ELR (cell line): ENCODE measurements around the gene LINGO4.
"Not testable (repeated sequence)": the region's sequence is repeated elsewhere in the genome, so short reads cannot be mapped to it uniquely, and the experiment has no call there.

Source experiments
- DNase-seq: peaks from one replicate; pipeline ENCODE4 v3.0.0-alpha.2; 2015; ENCODE audit warnings: low read depth

Gene LINGO4

DNA sequence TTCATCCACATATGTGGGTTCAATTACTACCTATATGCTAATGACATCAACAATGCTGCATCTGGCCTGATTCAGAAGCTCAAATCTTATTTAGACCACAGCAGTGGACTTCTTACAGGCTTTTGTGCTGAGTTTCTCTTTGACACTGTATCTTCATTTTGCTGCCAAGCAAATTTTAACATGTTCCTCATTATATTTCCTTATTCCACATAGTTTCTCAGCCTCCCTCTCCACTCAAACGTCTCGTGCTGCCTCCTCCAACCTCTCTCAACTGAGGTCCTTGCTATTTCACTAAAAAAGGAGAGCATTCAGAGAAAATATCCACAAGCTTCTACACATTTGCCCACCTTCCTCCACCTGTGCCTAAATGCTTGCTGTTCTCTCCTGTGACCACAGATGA is 21.4 kb downstream of the LINGO4 start:
- DNase-seq, result no peak

DNA sequence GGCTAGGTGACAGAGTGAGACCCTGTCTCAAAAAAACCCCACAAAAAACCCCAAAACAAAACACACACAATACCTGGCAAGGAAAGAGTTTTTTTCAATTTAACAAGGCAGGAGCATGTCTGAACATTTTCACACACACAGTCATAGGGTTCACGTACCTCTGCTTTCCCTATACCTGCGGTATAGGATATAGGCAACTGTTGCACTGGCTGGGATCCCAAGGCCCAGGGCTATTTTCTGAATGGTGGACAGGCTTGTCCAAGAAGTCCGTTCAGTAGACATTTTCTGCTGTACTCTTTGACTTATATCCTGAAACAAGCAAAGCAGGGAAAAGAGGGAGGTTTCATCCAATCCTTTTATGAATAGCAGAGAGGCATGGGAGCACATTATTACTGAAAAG is 22.5 kb downstream of the LINGO4 start:
- no peak for DNase-seq

DNA sequence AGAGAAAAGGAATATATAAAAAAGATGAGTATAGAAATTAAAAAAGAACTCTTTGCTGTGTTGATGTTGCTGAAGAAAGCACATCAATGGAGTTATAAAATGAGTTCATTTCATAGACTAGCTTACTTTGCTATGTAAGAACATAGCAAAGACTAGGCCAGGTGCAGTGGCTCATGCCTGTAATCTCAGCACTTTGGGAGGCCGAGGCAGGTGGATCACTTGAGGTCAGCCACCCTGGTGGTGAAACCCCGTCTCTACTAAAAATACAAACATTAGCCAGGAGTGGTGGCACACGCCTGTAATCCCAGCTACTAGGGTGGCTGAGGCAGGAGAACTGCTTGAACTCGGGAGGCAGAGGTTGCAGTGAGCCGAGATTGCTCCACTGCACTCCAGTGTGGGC is 23.2 kb downstream of the LINGO4 start:
- not testable (repeated sequence) for DNase-seq

DNA sequence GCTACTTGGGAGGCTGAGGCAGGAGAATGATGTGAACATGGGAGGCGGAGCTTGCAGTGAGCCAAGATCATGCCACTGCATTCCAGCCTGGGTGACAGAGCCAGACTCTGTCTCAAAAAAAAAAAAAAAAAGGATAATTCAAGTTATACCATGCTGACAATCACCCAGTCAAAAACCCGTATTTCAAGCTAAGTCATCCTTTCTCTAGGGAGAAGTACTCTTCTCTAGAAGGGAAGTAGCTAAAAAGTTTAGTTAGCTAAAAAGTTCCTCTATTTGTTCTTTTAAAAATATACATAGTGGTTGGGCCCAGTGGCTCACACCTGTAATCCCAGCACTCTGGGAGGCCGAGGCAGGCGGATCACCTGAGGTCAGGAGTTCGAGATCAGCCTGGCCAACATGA is 24.5 kb downstream of the LINGO4 start:
- not testable (repeated sequence) for DNase-seq

DNA sequence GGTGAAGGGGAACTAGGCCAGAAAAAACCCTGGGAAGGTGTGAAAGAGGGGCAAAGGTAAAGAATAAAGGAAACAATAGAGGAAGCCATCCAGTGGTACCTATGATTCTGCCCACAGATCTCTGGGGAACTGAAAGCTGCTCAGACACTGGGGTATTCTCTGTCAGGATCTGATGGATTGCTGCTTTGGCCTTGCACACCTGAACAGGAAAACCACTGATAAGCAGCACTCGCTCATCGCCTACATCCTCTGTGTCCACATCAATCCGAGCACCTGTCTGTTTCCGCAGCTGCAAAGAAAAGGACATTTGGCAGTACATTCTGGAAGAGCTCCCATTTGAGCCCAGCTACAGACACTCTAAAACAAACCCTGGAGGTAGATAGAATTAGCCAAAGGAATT is 25.4 kb downstream of the LINGO4 start:
- DNase-seq, result no peak

DNA sequence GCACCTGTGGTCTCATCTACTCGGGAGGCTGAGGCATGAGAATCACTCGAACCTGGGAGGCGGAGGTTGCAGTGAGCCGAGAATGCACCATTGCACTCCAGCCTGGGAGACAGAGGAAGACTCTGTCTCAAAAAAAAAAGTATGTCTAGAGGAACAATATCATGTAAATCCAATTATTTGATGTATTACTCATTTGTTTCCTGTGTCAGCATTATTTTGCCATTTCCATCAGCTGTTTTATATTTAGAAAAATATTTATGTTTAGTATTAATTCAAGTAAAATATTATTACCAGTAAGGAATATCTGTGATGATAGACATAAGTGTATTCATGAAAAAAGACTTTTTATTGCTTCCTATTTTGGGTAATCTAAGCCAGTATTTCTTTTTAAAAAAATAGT is 27.9 kb downstream of the LINGO4 start:
- DNase-seq, result no peak

DNA sequence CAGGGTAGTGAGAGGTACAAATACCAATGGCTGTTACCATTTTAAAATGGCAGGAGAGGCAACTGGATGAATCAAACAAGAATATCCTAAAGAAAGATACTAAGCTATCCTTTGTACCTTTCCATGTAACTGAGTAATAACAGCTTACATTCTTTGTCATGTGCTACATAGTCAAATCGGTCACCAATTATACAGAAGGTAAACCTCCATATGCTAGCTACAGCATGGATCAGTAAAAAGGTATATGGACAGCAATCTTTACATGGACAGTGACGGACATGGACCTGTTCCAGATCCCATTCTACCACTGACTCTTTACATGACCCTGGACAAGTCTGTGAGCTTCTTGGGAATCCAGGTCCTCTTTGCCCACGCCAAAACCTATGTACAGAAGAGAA is 28.6 kb downstream of the LINGO4 start:
- no peak for DNase-seq

DNA sequence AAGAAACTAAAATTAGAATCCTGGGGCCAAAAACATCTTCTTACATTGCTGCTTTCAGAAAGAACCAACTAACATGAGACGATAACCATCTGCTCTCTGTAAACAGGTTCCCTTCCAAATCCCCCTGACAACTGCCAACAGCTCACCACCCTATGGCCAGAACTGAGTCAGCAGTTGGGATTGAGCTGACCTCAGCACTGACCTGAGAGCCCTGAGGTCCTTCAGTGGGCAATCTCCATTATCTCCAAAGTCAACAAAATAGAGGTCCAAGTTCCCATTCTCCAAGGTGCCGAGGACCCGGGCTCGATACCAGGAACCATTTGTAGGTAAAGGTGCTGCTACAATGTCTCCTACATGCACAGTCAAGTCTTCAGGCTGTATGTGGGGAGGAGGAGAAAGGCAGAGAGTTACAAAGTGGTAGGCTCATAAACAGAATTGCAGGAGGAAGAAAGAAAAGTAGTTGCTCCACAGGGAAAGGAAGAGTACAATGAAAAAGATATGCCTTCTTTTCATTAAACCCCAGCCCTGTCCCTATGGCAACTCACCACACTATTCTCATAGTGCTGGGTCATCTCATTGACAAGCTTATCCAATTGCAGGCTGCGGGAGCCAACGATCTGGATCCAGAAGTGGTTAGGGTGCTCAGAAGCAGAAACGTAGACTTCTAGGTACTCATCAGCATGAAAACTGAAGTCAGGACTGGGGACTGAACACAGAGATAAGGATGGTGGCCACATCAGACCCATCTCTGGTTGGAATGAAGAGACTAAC is 29.1 kb downstream of the LINGO4 start:
- DNase-seq, result no peak

DNA sequence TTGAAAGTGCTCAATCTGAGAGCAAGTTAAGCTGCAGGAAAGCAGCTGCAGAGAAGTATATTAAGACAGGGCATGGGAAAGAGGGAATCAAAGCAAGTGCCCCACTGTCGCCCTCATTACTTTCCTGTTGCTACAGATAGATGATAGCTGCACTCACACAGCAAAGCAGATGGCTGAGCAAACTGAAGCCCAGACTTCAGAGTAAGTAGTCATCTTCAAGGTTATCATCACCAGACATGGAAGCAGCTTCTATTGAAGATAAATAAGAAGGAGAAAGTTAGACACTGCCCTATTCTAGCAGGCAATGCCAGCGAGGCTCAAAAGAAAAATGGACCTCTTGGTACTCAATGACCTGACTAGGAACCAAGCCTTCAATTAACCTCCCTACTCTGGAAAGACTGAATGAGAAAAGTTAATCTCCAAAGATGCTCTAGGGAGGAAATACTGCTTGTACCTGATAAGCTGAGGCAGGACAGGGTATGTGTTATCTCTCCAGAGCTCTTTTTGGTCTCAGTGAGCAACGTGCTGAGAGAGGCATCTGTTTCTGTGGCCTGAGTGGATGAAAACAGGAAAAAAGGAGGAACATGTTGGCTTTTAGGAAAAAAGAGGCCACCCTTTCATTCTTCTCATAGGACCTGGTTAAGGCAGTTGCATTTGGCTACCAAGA is 30.8 kb downstream of the LINGO4 start:
- no peak for DNase-seq

DNA sequence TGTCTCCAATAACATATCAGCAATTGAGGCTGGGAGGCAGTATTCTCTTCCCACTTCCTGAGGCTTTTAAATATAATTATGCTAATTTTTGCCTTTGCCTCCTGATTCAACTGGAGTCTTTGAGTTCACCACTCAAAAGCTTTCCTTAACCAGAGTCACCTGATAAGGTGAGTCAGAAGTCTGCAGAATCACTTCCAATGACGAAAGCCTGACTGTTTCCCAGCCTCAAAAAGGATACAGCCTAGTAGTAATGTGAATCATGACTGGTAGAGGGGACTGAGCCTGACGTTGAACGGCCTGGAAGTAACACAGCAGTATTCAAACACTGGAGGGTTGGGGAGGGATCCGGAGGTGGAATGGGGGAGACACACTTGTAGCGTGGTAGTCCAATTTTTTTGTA is 31.5 kb downstream of the LINGO4 start:
- DNase-seq, result peak; percentile 90

DNA sequence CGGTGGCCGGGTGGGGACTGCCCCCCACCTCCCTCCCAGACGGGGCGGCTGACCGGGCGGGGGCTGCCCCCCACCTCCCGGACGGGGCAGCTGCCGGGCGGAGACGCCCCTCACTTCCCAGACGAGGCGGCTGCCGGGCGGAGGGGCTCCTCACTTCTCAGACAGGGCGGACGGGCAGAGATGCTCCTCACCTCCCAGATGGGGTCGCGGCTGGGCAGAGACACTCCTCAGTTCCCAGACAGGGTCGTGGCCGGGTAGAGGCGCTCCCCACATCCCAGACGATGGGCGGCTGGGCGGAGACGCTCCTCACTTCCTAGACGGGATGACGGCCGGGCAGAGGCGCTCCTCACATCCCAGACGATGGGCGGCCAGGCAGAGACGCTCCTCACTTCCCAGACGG is 35.9 kb downstream of the LINGO4 start:
- DNase-seq, result not testable (repeated sequence)

DNA sequence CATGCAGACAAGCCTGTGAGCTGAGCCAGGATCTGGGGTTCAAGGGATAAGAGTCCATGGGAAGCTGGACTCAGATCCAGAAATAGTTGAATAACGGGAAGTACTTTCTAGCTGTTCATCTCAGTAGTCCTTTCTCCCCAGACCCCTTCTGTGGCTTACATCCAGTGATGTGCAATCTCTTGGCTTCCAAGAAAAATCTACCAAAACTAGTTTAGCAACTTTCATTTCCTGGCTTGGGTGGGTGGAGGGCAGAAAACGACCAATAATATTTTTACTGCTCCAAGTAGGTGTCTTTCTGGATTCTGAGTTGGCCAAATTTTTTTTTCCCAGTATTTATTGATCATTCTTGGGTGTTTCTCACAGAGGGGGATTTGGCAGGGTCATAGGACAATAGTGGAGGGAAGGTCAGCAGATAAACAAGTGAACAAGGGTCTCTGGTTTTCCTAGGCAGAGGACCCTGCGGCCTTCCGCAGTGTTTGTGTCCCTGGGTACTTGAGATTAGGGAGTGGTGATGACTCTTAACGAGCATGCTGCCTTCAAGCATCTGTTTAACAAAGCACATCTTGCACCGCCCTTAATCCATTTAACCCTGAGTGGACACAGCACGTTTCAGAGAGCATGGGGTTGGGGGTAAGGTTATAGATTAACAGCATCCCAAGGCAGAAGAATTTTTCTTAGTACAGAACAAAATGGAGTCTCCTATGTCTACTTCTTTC is 36.7 kb downstream of the LINGO4 start:
- DNase-seq, result not testable (repeated sequence)

DNA sequence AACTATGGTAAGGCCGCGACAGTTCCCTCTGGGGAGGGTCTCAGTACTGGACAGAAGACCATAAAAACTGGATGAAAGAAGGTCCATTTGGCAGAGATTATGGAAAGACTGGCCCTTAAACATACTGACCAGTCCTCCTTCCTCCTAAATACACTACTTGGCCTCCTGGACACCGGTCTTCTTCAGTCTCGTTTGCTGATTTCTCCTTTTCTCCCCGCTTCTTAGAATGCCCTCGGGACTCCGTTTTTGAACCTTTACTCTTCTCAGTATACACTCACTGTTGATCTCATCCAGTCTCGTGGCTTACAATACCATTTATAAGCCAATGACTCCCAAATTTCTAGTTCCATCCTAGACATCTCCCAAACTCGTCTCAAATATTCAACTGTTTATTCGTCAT is 41.2 kb downstream of the LINGO4 start:
- peak; percentile 26 for DNase-seq

DNA sequence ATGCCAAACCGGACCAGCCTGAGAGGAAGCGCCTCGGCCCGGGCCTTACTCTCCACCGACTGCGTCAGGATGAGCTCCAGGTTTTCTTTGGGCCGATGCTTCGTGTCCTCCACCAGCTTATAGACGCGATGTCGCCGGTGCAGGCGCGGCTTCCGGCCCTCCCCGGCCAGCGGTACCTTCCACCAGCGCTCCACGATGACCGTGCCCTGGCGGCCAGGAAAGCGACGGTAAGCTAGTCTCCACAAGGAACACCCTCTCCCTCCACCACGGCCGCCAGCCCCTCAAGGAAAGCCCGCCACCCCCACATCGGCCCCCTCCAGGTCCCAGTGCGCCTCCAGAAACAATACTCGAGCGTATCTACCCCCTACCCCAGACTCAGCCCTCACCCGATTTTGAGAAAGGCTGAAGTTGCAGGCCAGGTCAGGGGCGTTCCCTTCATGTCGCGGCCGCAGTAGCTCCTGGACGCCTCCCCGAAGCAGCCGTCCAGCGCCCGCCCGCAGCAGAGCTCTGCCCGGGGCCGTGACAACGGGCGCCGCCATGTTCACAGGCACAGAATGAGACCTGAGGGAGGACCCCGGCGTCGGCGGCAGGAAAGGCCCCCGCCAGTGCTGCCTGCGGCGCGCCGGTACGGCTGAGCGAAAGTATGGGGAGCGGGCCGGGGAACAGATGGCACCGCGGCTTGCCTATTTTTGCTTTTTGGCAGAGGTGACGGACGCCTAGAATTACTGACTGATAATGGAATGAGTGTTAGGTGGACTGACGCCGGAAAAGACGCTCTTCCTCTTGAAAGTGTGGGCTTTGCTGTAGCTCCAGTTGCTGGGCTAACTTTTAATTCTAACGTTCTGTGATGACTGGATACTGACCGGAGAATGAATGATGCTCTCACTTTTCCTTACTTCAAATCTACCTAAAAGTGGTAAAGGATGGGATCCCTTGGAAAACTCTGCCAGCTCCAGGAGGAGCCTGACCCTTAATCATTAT is 42.0 kb downstream of the LINGO4 start, which contains the start of gene MRPL9:
Gene MRPL9 (minus strand): TSS at position 556 of the 981 bp plus-strand sequence. CDS start 17 bp downstream, at position 539.
- peak; percentile 86 for DNase-seq

DNA sequence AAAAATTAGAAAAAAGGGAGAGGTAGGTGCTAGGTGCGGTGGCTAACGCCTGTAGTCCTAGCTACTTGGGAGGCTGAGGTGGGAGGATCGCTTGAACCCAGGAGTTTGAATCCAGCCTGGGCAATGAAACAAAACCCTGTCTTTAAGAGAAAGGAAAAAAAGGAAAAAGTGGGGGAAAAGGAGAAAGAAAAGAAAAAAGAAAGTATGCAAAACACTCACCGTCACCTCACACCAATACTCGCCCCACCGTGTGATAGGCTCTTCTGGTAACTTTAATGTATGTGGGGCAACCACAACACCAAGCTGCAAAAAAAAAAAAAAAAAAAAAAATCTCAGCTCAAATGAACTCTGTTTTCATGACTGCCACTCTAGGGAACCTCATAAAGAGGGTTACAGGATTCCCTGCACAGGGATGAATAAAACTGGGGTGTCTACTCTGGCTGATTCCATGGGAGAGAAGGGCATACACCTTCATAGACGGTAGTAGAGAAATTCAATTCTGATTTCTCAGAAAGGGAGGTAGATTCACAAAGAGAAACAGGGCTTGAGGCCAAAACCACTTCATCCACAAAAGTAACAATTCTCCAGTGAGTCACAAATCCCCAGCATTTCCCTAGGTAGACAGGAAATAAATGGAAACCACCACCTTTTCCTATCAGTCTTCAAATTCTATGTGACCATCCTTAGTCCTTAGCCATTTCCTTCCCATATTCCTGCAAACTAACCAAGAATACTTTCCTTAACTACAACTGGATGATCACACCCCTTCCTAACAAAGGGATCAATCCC is 44.4 kb downstream of the LINGO4 start:
- peak; percentile 51 for DNase-seq

DNA sequence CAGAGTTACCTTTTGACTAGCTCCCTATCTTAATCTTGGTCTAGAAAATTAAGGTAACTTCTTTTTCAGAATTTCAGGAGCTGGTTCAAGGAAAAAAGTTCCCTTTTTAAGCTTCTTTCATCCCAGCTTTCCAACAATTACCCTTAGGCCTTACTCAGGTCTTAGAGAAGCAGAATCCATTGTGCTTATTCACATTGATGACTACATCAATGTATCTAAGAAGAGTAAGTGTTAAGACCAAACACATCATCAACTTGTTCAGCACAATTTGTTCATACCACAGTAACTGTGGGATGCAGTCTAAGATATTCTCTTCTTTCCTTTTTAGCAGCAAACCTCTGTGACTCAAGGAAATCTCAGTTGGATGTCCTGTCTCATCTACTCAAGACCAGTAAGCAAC is 46.0 kb downstream of the LINGO4 start:
- peak; percentile 58 for DNase-seq

DNA sequence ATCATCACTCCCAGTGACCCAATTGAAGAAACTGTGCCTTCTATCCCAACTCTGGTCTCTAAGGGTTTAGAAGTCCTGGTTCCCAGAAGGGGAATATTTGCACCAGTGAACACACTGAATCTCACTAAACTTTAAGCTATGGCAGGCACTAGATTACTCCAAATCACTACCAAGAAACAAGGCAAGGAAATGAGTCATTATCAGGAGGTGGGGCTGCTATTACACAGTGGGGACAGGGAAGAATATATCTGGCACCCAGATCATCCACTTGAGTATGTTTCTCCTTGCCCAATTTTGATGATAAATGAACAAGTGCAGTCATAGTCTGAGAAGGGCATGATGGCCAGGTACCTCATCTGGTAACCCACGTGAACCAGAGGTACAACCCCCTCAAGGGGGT is 48.9 kb downstream of the LINGO4 start:
- DNase-seq, result peak; percentile 61
